ENCODE measurements around the gene TPD52L1.
A peak's percentile ranks its signal among the peaks of the same experiment; 100 is the strongest.

Gene TPD52L1

DNA sequence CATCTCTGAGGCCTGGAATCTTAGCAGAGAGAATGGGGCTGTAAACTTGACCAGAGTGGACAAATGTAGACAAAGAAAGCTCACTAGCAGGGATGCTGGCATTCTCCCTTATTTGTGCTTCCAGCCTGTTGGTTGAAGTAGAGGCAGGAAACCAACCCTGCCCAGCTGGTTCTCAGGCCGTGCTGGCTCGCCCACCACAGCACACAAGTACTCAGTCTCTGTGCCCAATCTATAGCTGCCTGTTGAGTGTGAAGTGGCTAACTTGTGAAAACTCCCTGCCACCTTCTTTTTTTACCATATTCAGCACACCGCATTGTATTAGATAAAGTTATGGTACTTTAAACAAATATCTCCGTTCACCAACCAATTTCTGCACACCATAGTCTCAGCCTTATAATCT lies 110.9 kb downstream of the TPD52L1 start:
- no peak overlapping the region for H3K4me3 ChIP-seq (ENCODE audit: control insufficient read depth, low read depth, low read length)
- no peak for DNase-seq (ENCODE audit: low read depth)
- TF ChIP-seq CTCF (conservative IDR thresholded peaks at IDR 0.05; ENCODE audit: control insufficient read depth, insufficient read depth, low read depth, low read length), result no peak

- no peak overlapping the region for H3K4me3 ChIP-seq (ENCODE audit: control insufficient read depth, low read depth, low read length)
- DNase-seq (ENCODE audit: low read depth), result no peak
- no peak for TF ChIP-seq CTCF (conservative IDR thresholded peaks at IDR 0.05; ENCODE audit: control insufficient read depth, insufficient read depth, low read depth, low read length)
Measured at GRCh38 chr6:125267806-125268523, 114.4 kb downstream of the TPD52L1 start.

GRCh38 chr6:125268765-125269164 lies 115.2 kb downstream of the TPD52L1 start:
- no peak overlapping the region for H3K4me3 ChIP-seq (ENCODE audit: control insufficient read depth, low read depth, low read length)
- TF ChIP-seq CTCF (conservative IDR thresholded peaks at IDR 0.05; ENCODE audit: control insufficient read depth, insufficient read depth, low read depth, low read length), result no peak
- DNase-seq (ENCODE audit: low read depth), result no peak

GRCh38 chr6:125269328-125269985 lies 115.9 kb downstream of the TPD52L1 start:
- DNase-seq (ENCODE audit: low read depth), result no peak
- no peak for TF ChIP-seq CTCF (conservative IDR thresholded peaks at IDR 0.05; ENCODE audit: control insufficient read depth, insufficient read depth, low read depth, low read length)
- H3K4me3 ChIP-seq (ENCODE audit: control insufficient read depth, low read depth, low read length), result no peak overlapping the region

DNA sequence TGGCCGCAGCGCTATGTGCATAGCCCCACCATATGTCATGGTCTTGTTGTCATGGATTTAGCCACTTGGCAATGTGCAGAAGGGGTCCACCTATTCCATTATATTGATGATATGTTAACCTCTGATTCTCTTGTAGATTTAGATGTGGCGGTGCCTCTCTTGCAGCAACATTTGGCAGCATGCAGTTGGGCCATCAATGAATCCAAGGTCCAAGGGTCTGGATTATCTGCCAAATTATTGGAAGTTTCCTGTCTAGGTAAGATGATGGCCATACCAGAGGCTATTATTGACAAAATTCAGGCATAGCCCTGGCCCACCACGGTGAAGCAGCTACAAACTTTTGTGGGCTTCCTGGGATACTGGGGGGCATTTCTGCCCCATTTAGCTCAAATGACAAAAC lies 116.8 kb downstream of the TPD52L1 start:
- TF ChIP-seq CTCF (conservative IDR thresholded peaks at IDR 0.05; ENCODE audit: control insufficient read depth, insufficient read depth, low read depth, low read length), result no peak
- no peak for DNase-seq (ENCODE audit: low read depth)
- H3K4me3 ChIP-seq (ENCODE audit: control insufficient read depth, low read depth, low read length), result no peak overlapping the region

GRCh38 chr6:125271486-125272159 lies 118.0 kb downstream of the TPD52L1 start:
- TF ChIP-seq CTCF (conservative IDR thresholded peaks at IDR 0.05; ENCODE audit: control insufficient read depth, insufficient read depth, low read depth, low read length), result no peak
- DNase-seq (ENCODE audit: low read depth), result peak; percentile 79
- H3K4me3 ChIP-seq (ENCODE audit: control insufficient read depth, low read depth, low read length), result no peak overlapping the region

Measured in fibroblast of mammary gland (primary cell).